ENCODE measurements around the gene GNG2. TPM values are rescaled to one million over a fixed set of nuclear protein-coding genes. Genes with fewer than 3 reads are reported as not detected.

Gene GNG2
- total RNA-seq, 1 donor from 2014 or later, result 68.7 TPM

DNA sequence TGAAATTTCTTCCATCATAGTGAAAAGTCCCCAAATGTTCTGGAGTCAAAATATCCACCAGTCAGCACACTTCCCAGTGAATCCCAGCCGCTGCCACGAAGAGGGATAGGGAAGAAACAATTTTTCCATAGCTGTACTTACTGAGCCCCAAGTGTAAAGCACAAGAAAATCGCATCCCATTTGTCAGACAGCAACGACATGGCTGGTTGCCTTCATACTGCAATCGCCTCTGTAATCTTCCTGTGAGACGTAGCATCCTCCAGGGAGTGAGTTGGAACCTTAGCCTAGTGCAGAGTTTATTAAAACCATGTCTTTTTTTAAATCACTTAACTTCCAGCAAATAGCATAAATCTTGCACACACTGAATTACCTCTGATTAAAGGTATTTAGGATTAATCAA, 56.8 kb downstream of the GNG2 start:
- intact Hi-C loops (cut with micrococcal nuclease), result no loop called here
- Mint-ChIP-seq H3K4me3 (no peak overlapping the region), H3K36me3 (ENCODE audit: low read depth) (peaks cover 56% of the 10 kb centered on the region), H3K4me1 (peaks cover 25% of the 10 kb centered on the region), H3K27me3 (no peaks in the 10 kb centered on the region), H3K27ac (no peak overlapping the region), H3K9me3 (no peaks in the 10 kb centered on the region)
- POLR2A ChIA-PET, result interaction anchor here (0.7 kb wide), 1 partner anchor 33 kb away, joined by 6 read pairs; no protein-coding TSS in a partner anchor
- CTCF ChIA-PET, result interaction anchor here (0.8 kb wide), 1 partner anchor 11 kb away, joined by 3 read pairs; no protein-coding TSS in a partner anchor
- ATAC-seq (ENCODE audit: low read depth), result no peak
- DNase-seq, result no peak
- TF ChIP-seq, protein P1, sequence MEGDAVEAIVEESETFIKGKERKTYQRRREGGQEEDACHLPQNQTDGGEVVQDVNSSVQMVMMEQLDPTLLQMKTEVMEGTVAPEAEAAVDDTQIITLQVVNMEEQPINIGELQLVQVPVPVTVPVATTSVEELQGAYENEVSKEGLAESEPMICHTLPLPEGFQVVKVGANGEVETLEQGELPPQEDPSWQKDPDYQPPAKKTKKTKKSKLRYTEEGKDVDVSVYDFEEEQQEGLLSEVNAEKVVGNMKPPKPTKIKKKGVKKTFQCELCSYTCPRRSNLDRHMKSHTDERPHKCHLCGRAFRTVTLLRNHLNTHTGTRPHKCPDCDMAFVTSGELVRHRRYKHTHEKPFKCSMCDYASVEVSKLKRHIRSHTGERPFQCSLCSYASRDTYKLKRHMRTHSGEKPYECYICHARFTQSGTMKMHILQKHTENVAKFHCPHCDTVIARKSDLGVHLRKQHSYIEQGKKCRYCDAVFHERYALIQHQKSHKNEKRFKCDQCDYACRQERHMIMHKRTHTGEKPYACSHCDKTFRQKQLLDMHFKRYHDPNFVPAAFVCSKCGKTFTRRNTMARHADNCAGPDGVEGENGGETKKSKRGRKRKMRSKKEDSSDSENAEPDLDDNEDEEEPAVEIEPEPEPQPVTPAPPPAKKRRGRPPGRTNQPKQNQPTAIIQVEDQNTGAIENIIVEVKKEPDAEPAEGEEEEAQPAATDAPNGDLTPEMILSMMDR (IDR thresholded peaks at IDR 0.05), result no peak

DNA sequence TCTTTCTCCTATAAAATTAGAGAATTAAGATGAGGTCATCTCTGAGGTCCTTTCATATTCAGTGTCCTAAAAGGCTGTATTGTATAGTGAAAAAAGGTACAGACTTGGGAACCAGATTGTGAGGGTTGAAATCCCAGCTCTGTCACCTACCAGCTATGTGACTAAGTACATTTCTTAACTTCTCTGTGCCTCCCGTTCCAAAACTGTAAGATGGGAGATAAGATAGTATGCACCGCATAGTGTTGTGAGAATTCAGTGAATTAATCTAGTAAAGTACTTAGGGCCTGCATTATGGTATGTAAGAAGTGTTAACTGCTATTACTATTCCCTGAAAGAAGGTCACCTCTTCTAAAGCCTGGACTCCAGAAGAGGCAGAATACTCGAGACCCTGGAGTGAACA, 60.6 kb downstream of the GNG2 start:
- Mint-ChIP-seq H3K4me1 (peaks cover 40% of the 10 kb centered on the region), H3K36me3 (ENCODE audit: low read depth) (peaks cover 42% of the 10 kb centered on the region), H3K27ac (no peak overlapping the region), H3K9me3 (no peaks in the 10 kb centered on the region), H3K4me3 (no peak overlapping the region), H3K27me3 (no peaks in the 10 kb centered on the region)
- TF ChIP-seq, protein P1 (IDR thresholded peaks at IDR 0.05), result no peak
- intact Hi-C loops (cut with micrococcal nuclease), result loop anchor here (2.0 kb wide), 2 partner anchors 14 to 18 kb away; no protein-coding TSS in a partner anchor
- ChIA-PET CTCF (no interaction called here), POLR2A (no interaction called here)
- DNase-seq, result no peak
- no peak for ATAC-seq (ENCODE audit: low read depth)

DNA sequence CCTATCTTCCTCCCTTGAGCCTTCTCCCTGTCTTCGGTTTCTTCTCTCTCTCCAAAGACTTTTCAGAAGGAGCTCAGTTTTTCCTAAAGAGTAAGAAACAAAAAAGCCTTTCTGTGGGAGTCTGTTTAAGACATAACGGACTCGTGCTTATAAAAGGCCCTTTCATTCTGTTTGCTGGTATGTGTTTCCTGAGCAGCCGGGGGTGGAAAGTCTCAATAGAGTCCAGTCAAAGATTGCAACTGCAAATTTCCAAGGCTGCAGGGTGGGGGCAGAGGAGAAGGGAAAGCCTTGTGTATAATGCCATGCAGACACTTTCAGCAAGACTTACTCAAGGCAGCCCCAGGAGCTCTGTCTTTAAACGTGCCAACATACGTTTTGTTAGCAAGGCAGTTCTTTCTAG, 62.2 kb downstream of the GNG2 start:
- ATAC-seq (ENCODE audit: low read depth) (no peak), DNase-seq (no peak)
- H3K4me3 Mint-ChIP-seq, result no peak overlapping the region
- TF ChIP-seq, protein P1 (IDR thresholded peaks at IDR 0.05), result no peak
- ChIA-PET CTCF (interaction anchor here (1.1 kb wide), 1 partner anchor 8 kb away, joined by 3 read pairs; no protein-coding TSS in a partner anchor), POLR2A (interaction anchor here (1.2 kb wide), 1 partner anchor 10 kb away, joined by 3 read pairs; no protein-coding TSS in a partner anchor)
- H3K4me1 Mint-ChIP-seq, result peaks cover 31% of the 10 kb centered on the region
- no peaks in the 10 kb centered on the region for H3K27me3 Mint-ChIP-seq
- no peak overlapping the region for H3K27ac Mint-ChIP-seq
- no peaks in the 10 kb centered on the region for H3K9me3 Mint-ChIP-seq
- intact Hi-C loops (cut with micrococcal nuclease), result no loop called here
- H3K36me3 Mint-ChIP-seq (ENCODE audit: low read depth), result peaks cover 41% of the 10 kb centered on the region

DNA sequence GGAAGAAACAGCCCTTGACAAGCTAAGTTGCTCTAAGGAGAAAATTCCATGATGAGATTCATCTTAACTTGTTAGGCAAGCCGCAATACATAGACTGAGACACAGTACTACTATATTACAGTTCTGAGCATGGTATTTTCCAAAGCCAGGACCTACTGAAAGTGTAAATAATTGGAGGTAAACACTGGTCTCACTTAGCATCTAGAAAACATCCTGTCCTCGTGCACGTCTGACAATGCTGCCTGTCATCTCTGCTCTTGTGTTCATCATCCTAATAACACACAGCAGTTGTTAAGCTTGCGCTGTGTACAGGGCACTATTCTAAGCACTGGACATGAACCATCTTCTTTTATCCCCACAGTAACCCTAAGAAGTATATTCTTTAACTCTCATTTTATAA, 64.2 kb downstream of the GNG2 start:
- intact Hi-C loops (cut with micrococcal nuclease), result no loop called here
- Mint-ChIP-seq H3K4me3 (no peak overlapping the region), H3K36me3 (ENCODE audit: low read depth) (peaks cover 47% of the 10 kb centered on the region), H3K4me1 (peaks cover 29% of the 10 kb centered on the region), H3K9me3 (no peaks in the 10 kb centered on the region), H3K27ac (no peak overlapping the region), H3K27me3 (no peaks in the 10 kb centered on the region)
- TF ChIP-seq, protein P1 (IDR thresholded peaks at IDR 0.05), result no peak
- CTCF ChIA-PET, result no interaction called here
- POLR2A ChIA-PET, result no interaction called here
- DNase-seq, result no peak
- no peak for ATAC-seq (ENCODE audit: low read depth)

DNA sequence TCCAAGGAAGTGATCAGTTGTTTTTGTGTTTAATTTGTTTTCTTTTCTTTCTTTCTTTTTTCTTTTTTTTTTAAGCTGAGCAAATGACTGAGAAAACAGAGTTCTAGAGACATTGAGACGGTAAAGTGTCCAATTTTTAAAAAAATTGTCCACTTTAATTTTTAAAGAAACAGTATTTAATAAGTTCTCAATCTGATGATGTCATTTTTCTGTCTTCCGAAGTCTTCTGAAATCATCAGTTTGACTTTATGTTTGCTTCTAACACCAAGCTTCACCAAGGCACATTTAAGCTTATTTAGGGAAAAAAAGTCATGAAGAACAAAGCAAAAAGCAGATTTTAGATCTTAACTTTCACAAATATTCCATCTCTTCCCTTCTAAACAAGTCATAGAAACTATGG, 65.6 kb downstream of the GNG2 start:
- DNase-seq (no peak), ATAC-seq (ENCODE audit: low read depth) (no peak)
- H3K27me3 Mint-ChIP-seq, result no peaks in the 10 kb centered on the region
- peaks cover 48% of the 10 kb centered on the region for H3K36me3 Mint-ChIP-seq (ENCODE audit: low read depth)
- no peak overlapping the region for H3K27ac Mint-ChIP-seq
- TF ChIP-seq, protein P1 (IDR thresholded peaks at IDR 0.05), result no peak
- no peak overlapping the region for H3K4me3 Mint-ChIP-seq
- POLR2A ChIA-PET, result no interaction called here
- H3K4me1 Mint-ChIP-seq, result peaks cover 29% of the 10 kb centered on the region
- H3K9me3 Mint-ChIP-seq, result no peaks in the 10 kb centered on the region
- intact Hi-C loops (cut with micrococcal nuclease), result no loop called here
- CTCF ChIA-PET, result no interaction called here

Measured in activated B cell treated with CpG ODN at 0.5 μM for 24 hours (primary cell).